LNCAP (cell line): ENCODE measurements around the gene MYBPH.
A peak's percentile ranks its signal among the peaks of the same experiment; 100 is the strongest.

Experiments
- CTCF ChIP-seq: fragments of 450-650 bp; IDR thresholded peaks from 2 replicates; pipeline ENCODE4 v1.5.1; 2017; ENCODE audit warnings: mild to moderate bottlenecking

The MYBPH gene

GRCh38 chr1:203152158-203153034, 23.2 kb downstream of the MYBPH start:
- TF ChIP-seq CTCF: no peak

GRCh38 chr1:203151362-203152157, 24.1 kb downstream of the MYBPH start:
- TF ChIP-seq CTCF: no peak

GRCh38 chr1:203150511-203151297, 24.9 kb downstream of the MYBPH start:
- no peak for TF ChIP-seq CTCF

- TF ChIP-seq CTCF: no peak
These were observed 26.3 kb downstream of the MYBPH start for GRCh38 chr1:203149188-203149840.

GRCh38 chr1:203148579-203148978, 27.0 kb downstream of the MYBPH start:
- TF ChIP-seq CTCF: no peak

- peak; percentile 82 for TF ChIP-seq CTCF
These were observed 27.5 kb downstream of the MYBPH start for GRCh38 chr1:203148127-203148526.

GRCh38 chr1:203147376-203147775, 28.2 kb downstream of the MYBPH start:
- no peak for TF ChIP-seq CTCF
